EL (cell line): Measurements from ENCODE around the gene SPDYE16.
A peak's percentile ranks its signal among the peaks of the same experiment; 100 is the strongest.
"Not testable (repeated sequence)": the region's sequence is repeated elsewhere in the genome, so short reads cannot be mapped to it uniquely, and the experiment has no call there.

Experiments used
- DNase-seq: peaks from one replicate; pipeline ENCODE4 v3.0.0-alpha.2; 2016

SPDYE16 gene

DNA sequence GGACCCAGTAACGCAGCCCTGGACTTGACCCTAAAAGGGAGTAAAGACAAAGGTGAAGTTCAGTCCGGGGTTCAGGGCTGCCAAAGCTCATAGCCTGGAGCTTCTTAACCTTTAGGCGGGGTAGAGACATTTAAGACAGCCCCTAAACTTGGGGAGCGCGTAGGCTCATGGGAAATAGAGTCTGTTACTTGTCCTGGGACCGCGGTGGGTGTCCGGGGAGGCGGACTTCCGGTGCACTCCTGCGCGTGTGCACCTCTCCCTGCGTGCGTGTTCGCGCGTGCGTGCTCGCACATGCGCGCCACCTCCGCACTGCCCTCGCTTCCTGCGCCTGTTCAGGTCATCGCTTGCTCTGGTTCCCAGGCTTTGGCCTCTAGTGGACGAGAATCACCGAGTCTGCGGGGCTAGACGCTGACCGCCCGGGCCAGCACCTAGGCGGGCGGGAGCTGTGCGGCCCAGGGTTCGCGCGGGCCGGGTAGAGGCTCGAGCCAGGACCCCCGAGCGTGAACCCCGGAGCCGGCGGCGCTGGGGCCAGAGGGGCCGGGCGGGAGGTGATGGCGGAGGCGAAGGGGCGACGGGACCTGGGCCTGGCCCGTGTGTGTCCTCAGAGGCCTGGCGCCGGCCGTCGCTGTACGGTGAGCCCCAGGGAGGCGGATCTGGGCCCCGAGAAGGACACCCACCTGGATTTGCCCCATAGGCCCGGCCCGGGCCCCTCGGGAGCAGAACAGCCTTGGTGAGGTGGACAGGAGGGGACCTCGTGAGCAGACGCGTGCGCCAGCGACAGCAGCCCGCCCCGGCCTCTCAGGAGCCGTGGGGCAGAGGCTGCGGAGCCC is 6.1 kb upstream of the SPDYE16 start:
- DNase-seq, result peak; percentile 80

GRCh38 chr7:76531643-76532042 is 11.5 kb downstream of the SPDYE16 start:
- DNase-seq, result not testable (repeated sequence)

GRCh38 chr7:76526183-76526582 is 16.9 kb downstream of the SPDYE16 start:
- DNase-seq, result not testable (repeated sequence)

GRCh38 chr7:76516932-76517331 is 26.2 kb downstream of the SPDYE16 start:
- DNase-seq, result not testable (repeated sequence)

DNA sequence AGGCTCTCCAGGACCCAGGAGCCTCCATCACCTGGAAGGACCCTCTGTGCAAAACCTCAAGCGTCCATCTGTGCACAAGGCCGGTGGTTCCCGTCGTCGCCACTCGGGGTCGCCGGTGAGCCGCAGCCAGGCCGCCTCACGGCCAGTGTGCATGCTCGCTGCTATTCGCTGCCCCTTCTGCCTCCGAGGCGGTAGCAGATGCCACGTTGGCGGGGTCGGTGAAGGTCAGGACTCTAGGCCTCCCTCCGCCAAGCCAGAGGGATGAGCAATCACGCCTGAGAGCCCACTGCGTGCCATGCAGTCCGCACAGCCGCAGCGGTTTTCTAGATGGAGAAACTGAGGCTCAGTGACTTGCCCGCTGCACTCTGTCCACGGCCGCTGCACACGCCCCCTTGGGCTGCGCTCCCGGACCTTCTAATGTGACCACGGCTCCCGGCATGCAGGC is 27.1 kb downstream of the SPDYE16 start:
- DNase-seq, result peak; percentile 57

DNA sequence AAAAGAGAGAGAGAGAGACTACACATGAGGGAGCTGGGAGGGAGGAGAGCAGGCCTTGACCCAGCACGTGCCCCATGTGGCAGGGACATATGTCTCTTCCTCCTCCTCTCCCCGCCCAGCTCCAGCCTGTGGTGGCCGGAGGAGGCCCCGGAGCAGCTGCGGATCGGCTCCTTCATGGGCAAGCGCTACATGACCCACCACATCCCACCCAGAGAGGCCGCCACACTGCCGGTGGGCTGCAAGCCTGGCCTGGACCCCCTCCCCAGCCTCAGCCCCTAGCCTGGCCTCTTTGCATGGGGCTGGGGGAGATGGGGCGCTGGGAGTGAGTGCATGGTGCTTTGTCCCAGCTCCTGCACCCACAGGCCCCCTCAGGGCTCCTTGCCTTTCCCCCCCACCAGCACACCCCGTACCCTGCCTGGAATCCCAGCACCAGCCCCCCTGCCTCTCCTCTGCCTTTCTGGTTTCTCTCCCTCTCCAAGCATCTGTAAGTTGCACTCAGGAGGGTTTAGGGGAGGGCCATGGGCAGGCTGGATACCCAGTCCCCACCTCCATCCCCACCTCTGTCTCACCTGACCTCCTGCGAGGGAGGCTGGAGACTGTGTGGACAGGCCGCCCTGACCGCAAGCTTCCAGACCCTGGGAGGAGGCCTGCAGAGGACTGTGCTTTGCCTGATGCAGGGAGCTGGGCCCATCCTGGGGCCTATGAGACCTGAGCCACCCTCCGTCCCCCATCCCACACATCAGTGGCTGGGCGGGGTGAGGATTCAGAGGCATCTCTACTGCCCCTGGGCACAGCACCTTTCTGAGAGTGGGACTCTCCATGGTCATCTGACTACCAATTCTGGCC is 27.9 kb downstream of the SPDYE16 start:
- no peak for DNase-seq

- no peak for DNase-seq
These were observed 29.0 kb downstream of the SPDYE16 start for GRCh38 chr7:76513817-76514799.

DNA sequence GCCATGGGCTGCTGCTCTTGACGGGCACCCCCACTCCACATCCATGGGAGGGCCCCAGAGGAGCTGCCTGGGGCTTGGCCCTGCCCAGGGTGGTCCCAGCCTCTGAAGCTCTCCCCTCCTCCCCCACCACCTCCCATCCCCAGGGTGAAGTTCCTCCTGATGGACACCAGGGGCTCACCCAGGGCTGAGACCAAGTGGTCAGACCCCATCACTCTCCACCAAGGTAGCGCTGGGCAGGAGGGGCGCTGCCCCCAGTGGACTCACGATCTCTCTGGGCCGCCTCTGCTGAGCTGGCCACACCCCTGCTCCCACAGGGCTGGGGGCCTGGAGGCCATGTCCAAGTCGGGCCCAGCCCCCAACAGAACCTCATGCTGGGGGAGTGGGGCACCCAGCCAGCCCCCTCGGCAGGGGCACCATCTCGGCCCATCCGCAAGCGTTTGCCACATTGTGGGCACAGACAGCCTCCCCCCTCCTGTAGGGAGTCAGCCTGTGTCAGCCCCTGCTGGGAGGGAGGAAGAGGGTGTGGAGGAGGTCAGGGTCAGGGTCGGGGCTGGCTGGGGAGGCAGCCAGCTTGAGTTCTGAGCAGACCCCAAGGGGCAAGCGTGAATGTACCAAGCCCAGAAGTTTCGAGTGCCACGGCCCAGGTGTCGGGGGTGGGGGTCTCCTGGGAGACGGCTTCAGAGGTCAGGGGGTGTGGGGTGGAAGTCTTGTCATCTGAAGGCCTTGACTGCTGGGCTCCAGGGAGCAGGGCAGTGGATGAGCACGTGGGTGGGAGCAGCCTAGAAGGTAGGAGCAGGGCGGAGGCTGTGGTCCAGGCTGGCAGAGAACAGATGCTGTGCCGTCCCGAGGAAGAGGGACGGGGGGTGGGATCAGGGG is 29.9 kb downstream of the SPDYE16 start:
- no peak for DNase-seq

GRCh38 chr7:76511911-76512885 is 30.9 kb downstream of the SPDYE16 start:
- DNase-seq, result not testable (repeated sequence)

DNA sequence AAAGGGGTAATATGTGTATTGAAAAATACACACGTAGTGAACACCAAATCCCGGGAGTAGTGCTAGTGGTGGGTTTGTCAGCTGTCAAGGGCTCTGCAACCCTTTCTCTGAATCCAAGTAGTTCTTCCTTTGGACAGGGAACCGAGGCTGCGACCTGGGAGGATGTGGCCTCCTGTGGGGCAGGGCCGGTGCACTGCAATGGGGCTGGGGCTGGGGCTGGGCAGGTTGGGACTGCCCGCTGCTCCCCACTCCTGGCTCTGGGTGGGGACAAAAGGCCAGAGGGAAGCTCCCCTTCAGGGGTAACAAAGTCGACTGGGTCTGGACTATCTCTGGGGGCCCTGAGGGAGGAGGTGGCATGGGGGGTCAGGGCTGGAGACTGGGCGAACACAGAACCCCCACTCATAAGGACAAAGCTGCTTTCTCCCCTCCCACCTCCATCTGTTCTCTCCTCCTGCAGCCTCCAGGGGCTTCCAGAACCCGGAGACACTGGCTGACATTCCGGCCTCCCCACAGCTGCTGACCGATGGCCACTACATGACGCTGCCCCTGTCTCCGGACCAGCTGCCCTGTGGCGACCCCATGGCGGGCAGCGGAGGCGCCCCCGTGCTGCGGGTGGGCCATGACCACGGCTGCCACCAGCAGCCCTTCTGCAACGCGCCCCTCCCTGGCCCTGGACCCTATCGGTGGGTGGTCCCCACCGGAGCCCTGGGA is 31.7 kb downstream of the SPDYE16 start:
- DNase-seq, result not testable (repeated sequence)

DNA sequence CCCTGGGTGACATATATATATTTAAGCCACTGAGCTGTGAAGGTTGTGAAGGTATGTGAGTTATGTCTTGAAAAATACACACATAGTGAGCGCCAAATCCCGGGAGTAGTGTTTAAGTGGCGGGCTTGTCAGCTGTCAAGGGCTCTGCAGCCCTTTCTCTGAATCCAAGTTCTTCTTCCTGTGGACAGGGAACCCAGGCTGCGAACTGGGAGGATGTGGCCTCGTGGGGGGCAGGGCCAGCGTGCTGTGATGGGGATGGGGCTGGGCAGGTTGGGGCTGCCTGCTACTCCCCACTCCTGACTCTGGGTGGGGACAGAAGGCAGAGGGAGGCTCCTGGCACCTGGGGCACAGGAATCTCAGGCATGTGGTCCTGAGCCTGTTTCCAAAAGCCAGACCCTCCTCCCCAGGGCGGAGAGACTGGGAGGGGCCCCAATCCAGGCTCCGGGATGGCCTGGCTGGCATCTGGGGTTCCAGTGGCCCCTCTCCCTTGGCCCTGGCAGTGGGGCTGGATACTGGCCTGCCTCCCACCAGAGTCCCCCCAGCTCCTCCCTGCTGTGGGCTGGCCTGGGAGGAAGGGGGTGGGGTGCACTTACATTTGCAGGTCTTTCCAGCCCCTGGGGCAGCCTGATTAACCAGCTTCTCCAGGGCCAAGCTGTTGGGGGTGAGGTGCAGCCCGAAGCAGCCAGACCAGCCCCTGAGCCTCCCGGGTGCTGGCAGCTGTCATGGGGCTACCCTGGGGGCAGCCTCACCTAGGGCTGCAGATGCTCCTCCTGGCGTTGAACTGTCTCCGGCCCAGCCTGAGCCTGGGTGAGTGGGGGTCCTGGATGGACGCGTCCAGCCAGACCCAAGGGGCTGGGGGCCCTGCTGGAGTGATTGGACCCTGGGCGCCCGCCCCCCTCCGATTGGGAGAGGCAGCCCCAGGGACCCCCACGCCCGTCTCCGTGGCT is 32.9 kb downstream of the SPDYE16 start, which contains the start of gene UPK3B:
UPK3B (plus strand) TSS at position 622 of the 947 bp plus-strand sequence; CDS start at position 723, 101 bp downstream.
- no peak for DNase-seq

- DNase-seq, result no peak
These were observed 35.2 kb downstream of the SPDYE16 start for GRCh38 chr7:76507723-76508406.

GRCh38 chr7:76506643-76507042 is 36.5 kb downstream of the SPDYE16 start:
- DNase-seq, result not testable (repeated sequence)

- DNase-seq, result no peak
These were observed 37.0 kb downstream of the SPDYE16 start for GRCh38 chr7:76506081-76506440.

DNA sequence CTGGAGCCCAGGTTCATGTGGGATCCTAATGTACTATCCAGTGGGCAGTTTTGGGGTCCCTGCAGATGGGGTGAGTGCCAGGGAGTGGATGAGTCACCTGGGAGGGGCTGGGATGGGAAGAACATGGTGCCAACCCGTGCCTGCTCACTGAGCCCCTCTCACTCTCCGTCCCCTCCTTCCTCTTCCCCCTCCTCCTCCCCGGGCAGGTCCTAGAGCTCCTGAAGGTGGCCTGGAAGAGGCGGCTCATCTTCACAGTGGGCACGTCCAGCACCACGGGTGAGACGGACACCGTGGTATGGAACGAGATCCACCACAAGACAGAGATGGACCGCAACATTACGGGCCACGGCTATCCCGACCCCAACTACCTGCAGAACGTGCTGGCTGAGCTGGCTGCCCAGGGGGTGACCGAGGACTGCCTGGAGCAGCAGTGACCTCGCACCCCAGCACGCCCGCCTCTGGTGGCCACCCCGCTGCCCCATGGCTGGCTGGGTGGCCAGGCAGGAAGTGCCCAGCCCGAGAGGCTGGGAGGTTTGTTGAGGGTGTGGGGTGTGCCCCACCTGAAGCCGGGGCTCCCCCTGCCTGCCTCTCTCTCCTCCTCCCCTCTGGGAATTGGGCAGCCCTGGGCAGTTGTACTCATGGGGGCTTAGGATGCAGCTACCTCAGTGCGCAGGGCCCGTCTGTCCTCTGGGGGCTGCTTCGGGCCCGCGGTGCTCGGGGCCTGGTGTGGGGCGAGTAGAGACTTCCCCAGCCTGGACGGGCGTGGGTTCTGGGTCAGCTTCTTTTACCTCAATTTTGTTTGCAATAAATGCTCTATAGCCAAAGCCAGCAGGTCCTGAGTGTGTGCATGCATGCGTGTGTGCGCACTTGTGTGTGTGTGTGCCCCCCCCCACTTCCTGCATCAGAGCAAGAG is 37.7 kb downstream of the SPDYE16 start:
- DNase-seq, result no peak

DNA sequence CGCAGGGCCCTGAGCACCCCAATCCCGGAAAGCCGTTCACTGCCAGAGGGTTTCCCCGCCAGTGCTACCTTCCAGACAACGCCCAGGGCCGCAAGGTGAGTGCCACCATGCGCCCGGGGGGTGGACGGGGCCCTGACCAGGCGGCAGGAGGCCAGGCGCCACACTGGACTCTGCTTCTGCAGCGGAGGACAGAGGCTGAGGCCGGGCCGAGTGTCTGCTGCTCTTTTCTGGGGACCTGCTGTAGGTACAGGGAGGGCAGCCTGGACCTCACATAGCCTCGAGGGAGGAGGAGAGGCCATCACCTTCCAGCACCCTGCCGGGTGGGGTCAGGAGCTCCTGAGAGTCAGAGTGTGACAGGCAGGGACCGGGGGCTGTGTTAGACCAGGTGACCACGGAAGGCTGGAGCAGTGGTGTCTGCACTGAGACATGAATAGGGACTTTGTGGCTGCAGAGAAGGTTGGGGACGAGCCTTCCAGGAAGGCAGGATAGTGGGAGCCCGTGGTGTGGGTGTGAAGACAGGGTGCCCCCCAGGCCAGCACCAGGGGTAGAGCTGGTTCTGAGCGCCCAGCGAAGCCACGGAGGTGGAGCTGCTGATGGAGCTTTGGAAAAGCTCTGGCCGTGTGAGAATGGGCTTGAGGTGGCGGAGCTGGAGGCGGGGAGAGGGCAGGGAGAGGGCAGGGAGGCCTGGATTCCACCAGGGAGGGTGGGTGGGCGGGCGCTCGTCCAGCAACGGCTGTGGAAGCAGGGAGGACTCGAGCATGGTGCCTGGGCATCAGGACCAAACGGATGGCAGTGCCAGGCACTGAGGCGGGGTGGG is 38.5 kb downstream of the SPDYE16 start:
- not testable (repeated sequence) for DNase-seq
